Esophagus muscularis mucosa (tissue), 4 donors: ENCODE results near the gene TSPAN31.

Experiments
- EP300 ChIP-seq: sonication (generic); formaldehyde crosslinking; IDR thresholded peaks from one replicate; pipeline ENCODE4 v1.6.1; 2017; ENCODE audit warnings: antibody characterized with exemption
- POLR2A ChIP-seq: fragments of 450-650 bp; IDR thresholded peaks from one replicate; pipeline ENCODE4 v1.6.1; 2017; ENCODE audit warnings: antibody characterized with exemption, moderate library complexity, mild to moderate bottlenecking, low read depth
- POLR2AphosphoS5 ChIP-seq, 2 donors: sonication (generic); formaldehyde crosslinking; IDR thresholded peaks; one replicate each; pipeline ENCODE4 v1.6.1; 2017; ENCODE audit warnings: antibody characterized with exemption in 2 of 2
- TF ChIP-seq, protein P1 (sequence below), 3 experiments: fragments of 200-600 bp in 2 of 3; fragments of 450-650 bp in 1 of 3; sonication (generic) in 2 of 3; IDR thresholded peaks; one replicate each; pipeline ENCODE4 v1.5.1; 2017 to 2019; ENCODE audit warnings: antibody characterized with exemption in 3 of 3, mild to moderate bottlenecking in 2 of 3, moderate library complexity in 1 of 3

DNA sequence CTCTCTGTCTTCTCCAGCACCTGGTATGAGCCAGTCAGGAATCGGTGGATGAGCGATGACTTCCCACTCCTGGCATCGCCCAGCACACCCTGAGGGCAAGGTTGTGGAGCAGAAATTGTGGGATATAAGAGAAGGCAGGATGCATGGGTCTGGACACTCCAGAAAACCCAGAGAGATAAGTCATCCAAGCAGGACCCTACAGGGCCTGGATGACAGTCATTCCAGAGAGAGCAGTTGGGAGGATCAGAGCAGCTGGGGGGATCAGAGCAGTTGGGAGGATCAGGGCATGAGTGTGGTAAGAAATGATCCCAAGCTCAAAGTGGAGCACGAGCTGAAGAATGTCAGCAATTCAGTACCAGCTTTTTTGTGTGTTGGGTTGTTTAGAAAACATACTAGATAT is 10.2 kb upstream of the TSPAN31 start:
- TF ChIP-seq POLR2AphosphoS5 (IDR thresholded peaks at IDR 0.05) (no peak), POLR2A (no peak), EP300 (no peak)
- TF ChIP-seq, protein P1, sequence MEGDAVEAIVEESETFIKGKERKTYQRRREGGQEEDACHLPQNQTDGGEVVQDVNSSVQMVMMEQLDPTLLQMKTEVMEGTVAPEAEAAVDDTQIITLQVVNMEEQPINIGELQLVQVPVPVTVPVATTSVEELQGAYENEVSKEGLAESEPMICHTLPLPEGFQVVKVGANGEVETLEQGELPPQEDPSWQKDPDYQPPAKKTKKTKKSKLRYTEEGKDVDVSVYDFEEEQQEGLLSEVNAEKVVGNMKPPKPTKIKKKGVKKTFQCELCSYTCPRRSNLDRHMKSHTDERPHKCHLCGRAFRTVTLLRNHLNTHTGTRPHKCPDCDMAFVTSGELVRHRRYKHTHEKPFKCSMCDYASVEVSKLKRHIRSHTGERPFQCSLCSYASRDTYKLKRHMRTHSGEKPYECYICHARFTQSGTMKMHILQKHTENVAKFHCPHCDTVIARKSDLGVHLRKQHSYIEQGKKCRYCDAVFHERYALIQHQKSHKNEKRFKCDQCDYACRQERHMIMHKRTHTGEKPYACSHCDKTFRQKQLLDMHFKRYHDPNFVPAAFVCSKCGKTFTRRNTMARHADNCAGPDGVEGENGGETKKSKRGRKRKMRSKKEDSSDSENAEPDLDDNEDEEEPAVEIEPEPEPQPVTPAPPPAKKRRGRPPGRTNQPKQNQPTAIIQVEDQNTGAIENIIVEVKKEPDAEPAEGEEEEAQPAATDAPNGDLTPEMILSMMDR (IDR thresholded peaks at IDR 0.05): no peak
